Type B pancreatic cell (in vitro differentiated cells): ENCODE results near the gene SLITRK3. TPM values are rescaled to one million over a fixed set of nuclear protein-coding genes. Genes with fewer than 3 reads are reported as not detected.
A peak's percentile ranks its signal among the peaks of the same experiment; 100 is the strongest.

Experiments
- DNase-seq: peaks from one replicate; pipeline ENCODE4 v3.0.0; 2021; ENCODE audit warnings: mixed read lengths; ENCODE audit not compliant: unreplicated experiment; ENCODE audit errors: extremely low spot score
- H3K27ac Mint-ChIP-seq: 2 replicates; pipeline ENCODE4 v1.8.0; 2021; ENCODE audit warnings: mild to moderate bottlenecking, mixed read lengths
- H3K27me3 Mint-ChIP-seq: 2 replicates; pipeline ENCODE4 v1.8.0; 2021; ENCODE audit warnings: mixed read lengths
- H3K36me3 Mint-ChIP-seq: 2 replicates; pipeline ENCODE4 v1.8.0; 2021; ENCODE audit warnings: mixed read lengths
- H3K4me1 Mint-ChIP-seq: one replicate; pipeline ENCODE4 v1.8.0; 2021; ENCODE audit warnings: mixed read lengths; ENCODE audit not compliant: unreplicated experiment
- H3K4me3 Mint-ChIP-seq: 2 replicates; pipeline ENCODE4 v1.8.0; 2021; ENCODE audit warnings: mild to moderate bottlenecking, mixed read lengths
- H3K9me3 Mint-ChIP-seq: 2 replicates; pipeline ENCODE4 v1.8.0; 2021; ENCODE audit warnings: mixed read lengths
- long read RNA-seq: library from polyadenylated mRNA; unstranded; transcript quantifications from one replicate; pipeline ENCODE4 v2.0.0, GENCODE V29; 2020
- total RNA-seq: library from RNA; stranded (reverse); gene quantifications from 2 replicates; pipeline ENCODE4 v1.2.1, GENCODE V29; 2021; ENCODE audit warnings: low replicate concordance
- TF ChIP-seq, protein P1 (sequence below): fragments of 200-600 bp; sonication (generic); conservative IDR thresholded peaks from 2 replicates; pipeline ENCODE4 v1.5.0; 2021; ENCODE audit warnings: antibody characterized with exemption, mild to moderate bottlenecking

The SLITRK3 gene
- total RNA-seq: 0.12 and 8.4 TPM in 2 replicates
- long read RNA-seq: 0 reads

DNA sequence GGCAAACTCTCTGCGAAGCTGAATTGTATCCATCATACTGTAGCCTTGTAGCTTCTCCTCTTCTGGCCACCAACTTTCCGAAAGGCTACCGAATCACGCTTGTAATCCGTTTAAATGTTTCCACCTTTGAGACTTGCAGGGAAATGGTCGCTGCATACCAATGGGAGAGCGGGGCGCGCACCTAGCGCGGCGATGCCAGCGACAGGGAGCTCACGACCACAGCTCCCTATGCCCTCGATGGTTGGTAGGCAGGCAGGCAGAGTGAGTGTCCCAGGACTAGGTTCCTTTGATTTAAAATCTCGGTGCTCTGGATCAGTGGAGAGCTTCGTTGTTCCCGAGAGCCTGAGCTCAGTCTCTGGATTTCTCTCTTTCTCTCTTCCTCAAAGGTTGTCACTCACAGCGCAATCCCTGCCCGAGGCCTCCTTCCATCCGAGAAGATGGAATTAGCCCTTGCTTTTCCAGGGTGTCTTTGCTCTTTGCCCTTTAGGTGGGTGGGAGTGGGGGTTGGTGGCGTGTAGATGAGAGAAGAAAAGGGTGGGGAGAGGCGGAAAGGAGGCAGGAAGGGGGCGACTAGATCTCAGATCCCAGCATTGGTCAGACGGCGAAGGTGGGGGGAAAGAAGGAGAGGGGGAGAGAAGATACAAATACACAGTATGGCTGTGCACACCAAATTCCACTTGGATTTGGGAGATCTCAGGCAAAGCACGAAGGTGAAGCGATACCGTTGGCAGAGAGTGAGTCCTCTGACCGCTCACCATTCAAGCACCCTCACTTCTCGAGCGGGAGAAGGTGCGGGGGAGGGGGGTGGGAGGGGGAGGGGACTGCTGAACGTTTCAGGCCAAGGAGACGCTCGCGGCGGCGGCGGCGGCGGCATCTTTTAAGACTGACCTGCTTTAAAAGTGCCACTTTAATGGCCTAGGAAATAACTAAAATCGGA is at the start of gene SLITRK3:
TSS of gene SLITRK3 (minus strand) at position 745 of the 937 bp plus-strand sequence. CDS start 5,554 bp downstream, outside the sequence.
- peaks cover 17% of the 10 kb centered on the region for H3K4me1 Mint-ChIP-seq
- H3K27ac Mint-ChIP-seq: peak within 1 kb of the TSS; percentile 39
- TF ChIP-seq, protein P1, sequence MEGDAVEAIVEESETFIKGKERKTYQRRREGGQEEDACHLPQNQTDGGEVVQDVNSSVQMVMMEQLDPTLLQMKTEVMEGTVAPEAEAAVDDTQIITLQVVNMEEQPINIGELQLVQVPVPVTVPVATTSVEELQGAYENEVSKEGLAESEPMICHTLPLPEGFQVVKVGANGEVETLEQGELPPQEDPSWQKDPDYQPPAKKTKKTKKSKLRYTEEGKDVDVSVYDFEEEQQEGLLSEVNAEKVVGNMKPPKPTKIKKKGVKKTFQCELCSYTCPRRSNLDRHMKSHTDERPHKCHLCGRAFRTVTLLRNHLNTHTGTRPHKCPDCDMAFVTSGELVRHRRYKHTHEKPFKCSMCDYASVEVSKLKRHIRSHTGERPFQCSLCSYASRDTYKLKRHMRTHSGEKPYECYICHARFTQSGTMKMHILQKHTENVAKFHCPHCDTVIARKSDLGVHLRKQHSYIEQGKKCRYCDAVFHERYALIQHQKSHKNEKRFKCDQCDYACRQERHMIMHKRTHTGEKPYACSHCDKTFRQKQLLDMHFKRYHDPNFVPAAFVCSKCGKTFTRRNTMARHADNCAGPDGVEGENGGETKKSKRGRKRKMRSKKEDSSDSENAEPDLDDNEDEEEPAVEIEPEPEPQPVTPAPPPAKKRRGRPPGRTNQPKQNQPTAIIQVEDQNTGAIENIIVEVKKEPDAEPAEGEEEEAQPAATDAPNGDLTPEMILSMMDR: no peak
- DNase-seq: no peak
- H3K9me3 Mint-ChIP-seq: no peaks in the 10 kb centered on the region
- H3K27me3 Mint-ChIP-seq: peaks cover 82% of the 10 kb centered on the region
- peak within 1 kb of the TSS; percentile 85 for H3K4me3 Mint-ChIP-seq
- no peaks in the 10 kb centered on the region for H3K36me3 Mint-ChIP-seq

DNA sequence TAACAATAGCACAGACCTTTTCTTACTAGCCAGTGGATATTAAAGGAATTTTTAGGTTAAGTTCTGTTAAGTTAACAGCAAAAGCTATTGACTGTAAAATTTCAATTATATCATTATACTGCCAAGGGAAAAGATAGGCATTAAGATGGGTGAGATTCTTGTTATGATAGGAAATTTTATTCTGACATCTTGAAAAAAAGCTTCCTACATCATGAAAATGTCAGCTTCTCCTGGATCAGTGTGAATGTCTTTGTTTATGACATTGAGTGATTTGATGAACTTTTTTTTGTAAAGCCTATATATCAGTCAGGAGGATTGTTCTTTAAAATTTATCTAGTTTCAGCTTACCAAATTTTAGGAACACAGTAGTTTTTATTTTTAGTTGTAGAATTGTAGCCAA is 47.4 kb upstream of the SLITRK3 start:
- no peak overlapping the region for H3K27ac Mint-ChIP-seq
- H3K9me3 Mint-ChIP-seq: peaks cover 5% of the 10 kb centered on the region
- TF ChIP-seq, protein P1: no peak
- H3K4me1 Mint-ChIP-seq: no peaks in the 10 kb centered on the region
- DNase-seq: no peak
- H3K4me3 Mint-ChIP-seq: no peak overlapping the region
- no peaks in the 10 kb centered on the region for H3K27me3 Mint-ChIP-seq
- H3K36me3 Mint-ChIP-seq: no peaks in the 10 kb centered on the region

- no peaks in the 10 kb centered on the region for H3K4me1 Mint-ChIP-seq
- no peaks in the 10 kb centered on the region for H3K36me3 Mint-ChIP-seq
- TF ChIP-seq, protein P1: no peak
- no peaks in the 10 kb centered on the region for H3K9me3 Mint-ChIP-seq
- DNase-seq: no peak
- no peaks in the 10 kb centered on the region for H3K27me3 Mint-ChIP-seq
- H3K4me3 Mint-ChIP-seq: no peak overlapping the region
- no peak overlapping the region for H3K27ac Mint-ChIP-seq
Observed at GRCh38 chr3:165233501-165234195, 37.5 kb upstream of the SLITRK3 start.

GRCh38 chr3:165225604-165226003 is 29.4 kb upstream of the SLITRK3 start:
- no peak overlapping the region for H3K27ac Mint-ChIP-seq
- no peak overlapping the region for H3K4me3 Mint-ChIP-seq
- DNase-seq: no peak
- H3K4me1 Mint-ChIP-seq: no peaks in the 10 kb centered on the region
- H3K9me3 Mint-ChIP-seq: no peaks in the 10 kb centered on the region
- TF ChIP-seq, protein P1: no peak
- peaks cover 12% of the 10 kb centered on the region for H3K27me3 Mint-ChIP-seq
- H3K36me3 Mint-ChIP-seq: no peaks in the 10 kb centered on the region

DNA sequence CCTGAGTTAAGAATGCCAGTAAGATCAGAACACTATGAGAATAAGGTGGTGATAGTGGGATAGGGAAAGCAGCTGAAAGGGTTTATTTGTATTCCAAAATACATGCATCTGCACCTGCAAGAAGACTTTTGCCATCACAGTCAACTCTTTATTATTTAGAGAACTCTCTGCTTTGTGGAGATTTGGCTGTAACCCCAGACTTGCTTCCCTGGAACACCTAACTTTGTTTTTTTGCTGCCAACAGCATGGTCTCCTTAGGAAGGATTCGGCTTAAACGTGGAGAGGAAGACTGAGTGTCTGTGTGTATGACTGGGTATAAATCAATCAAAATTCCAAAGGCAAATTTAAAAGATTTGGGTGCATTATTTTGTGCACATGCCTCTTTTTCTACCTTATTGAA is 21.6 kb upstream of the SLITRK3 start:
- Mint-ChIP-seq H3K27me3 (peaks cover 12% of the 10 kb centered on the region), H3K4me3 (no peak overlapping the region), H3K36me3 (no peaks in the 10 kb centered on the region), H3K4me1 (no peaks in the 10 kb centered on the region), H3K27ac (no peak overlapping the region), H3K9me3 (no peaks in the 10 kb centered on the region)
- DNase-seq: no peak
- TF ChIP-seq, protein P1: no peak
